GM12872 (cell line): ENCODE results near the gene FAM193B.

Source experiments
- TF ChIP-seq, protein P1 (sequence below): IDR thresholded peaks from 3 replicates; pipeline ENCODE4 v1.5.1; 2011; ENCODE audit warnings: low read depth, mild to moderate bottlenecking, low read length, moderate library complexity; ENCODE audit not compliant: insufficient read depth

Gene FAM193B

DNA sequence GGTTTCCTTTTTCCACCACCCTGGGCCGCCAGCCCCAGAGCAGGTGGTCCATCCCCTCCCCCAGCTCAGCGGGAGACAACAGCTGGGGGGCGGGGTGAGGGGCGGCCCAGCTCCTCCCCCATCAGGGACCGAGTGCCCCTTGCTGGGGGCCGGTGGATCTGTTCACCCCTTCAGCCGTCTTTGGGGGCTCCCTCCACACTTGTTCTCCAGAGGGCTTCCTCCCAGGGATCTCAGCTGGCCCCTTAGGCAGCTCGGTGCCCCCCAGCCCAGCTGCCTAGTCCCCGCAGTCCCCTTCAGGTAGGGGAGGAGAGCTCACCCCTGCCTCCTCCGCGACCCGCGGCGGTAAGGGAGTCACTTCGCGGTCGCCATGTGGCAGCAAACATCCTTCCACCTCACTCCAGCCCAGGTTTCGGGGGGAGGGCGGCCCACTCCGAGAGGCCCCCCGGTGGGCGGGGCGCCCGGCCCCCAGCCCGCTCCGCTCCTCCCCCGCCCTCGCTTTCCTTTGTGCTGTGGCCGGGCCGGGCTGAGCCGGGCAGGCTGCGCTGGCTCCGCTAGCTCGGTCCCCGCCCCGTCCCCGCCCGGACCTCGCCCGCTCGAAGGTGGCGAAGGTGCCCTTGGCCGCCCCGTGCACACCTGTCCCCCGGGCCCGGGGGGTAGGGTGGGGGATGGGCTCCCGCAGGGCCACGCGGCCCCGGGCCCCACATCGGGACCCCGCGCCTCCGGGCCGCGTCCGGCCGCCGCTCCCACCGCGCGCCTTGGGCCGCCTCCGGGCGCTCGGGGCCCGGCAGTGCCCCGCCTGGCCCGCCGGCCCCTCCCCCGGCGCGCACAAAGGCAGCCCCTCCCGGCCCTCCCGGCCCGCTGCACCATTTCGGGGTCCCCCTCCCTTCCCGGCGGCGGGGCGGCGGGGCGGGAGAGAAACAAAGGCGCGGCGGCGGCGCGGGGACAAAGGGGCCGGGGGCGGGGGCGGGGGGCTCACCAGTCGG is 81.6 kb downstream of the FAM193B start:
- TF ChIP-seq, protein P1, sequence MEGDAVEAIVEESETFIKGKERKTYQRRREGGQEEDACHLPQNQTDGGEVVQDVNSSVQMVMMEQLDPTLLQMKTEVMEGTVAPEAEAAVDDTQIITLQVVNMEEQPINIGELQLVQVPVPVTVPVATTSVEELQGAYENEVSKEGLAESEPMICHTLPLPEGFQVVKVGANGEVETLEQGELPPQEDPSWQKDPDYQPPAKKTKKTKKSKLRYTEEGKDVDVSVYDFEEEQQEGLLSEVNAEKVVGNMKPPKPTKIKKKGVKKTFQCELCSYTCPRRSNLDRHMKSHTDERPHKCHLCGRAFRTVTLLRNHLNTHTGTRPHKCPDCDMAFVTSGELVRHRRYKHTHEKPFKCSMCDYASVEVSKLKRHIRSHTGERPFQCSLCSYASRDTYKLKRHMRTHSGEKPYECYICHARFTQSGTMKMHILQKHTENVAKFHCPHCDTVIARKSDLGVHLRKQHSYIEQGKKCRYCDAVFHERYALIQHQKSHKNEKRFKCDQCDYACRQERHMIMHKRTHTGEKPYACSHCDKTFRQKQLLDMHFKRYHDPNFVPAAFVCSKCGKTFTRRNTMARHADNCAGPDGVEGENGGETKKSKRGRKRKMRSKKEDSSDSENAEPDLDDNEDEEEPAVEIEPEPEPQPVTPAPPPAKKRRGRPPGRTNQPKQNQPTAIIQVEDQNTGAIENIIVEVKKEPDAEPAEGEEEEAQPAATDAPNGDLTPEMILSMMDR: no peak

DNA sequence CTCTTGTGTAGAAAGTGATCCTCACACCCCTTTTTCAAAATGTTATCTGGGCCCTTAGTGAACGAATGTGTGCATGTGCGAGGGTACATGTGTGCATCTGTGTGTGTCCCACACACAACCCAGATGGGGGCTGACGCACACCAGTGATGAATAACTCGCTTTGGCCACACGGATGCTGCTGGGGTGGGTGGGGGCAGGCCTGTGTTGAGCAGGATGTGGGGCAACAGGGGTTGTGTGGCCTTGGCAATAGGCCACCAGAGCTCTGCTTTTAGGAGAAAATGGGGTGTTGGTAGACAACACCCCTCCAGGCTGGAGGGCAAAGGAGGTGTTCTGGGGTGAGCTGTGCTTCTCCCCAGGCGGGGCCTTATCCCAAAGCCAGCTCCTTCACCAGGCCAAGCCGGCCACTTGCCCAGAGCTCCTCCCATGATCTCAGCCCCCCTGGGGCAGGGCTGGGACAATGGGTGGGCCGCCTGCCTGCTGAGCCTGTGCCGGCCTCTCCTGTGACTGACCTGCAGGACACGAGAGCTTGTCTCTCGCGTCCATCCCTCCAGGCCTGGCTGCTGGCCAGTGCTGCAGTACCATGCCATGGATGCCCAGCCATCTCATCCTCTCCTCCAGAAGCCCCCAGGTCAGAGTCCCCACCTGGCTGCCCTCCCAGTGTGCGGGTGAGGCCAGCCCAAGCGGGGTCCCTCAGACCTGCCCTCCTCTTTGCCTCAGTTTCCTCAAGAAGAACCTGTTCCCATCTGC is 82.6 kb downstream of the FAM193B start:
- TF ChIP-seq, protein P1: no peak

DNA sequence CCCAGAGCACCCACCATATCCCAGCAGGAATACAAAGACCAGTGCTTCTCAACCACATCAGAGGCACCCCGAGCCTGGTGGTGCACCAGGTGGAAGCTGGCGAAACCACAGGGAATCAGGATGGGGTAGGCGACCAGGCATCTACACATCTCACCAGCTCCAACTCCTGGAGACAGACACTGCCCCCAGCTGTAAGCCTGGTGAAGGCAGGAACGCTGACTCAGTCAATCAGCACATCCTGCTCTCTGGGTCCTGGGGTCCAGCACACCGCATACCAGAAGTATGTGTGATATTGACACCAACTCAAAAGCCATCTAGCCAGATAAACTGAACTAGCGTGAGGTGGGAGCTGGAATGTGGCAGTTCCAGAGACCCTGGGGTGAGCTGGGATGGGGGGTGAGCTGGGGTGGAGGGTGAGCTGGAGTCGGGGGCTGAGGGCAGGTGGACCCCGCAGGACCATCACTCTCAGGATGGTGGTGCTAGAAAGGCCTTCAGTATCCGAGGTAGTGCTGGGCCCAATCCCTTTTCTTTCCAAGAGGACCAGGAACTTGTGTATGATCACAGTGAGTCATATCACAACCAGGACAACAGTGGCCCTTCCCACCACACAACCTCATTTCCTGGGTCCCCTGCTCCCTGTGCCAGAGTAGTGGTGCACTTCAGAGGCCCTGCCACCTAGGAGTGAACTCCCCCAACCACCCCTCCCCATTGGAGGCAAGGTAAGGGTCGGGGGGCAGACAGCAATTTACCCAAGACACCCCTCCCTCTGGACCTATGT is 83.4 kb downstream of the FAM193B start:
- TF ChIP-seq, protein P1: no peak
